HG02973 (cell line): Measurements from ENCODE around the gene ANGPTL2.

Source experiments
- ATAC-seq: cut with Tn5 transposase; IDR thresholded peaks from one replicate; pipeline ENCODE4 v1.9.1; 2021; ENCODE audit warnings: moderate library complexity; ENCODE audit not compliant: unreplicated experiment

Gene ANGPTL2

GRCh38 chr9:127053960-127054359 is 68.5 kb downstream of the ANGPTL2 start:
- ATAC-seq: no peak

- no peak for ATAC-seq
These were observed 69.2 kb downstream of the ANGPTL2 start for GRCh38 chr9:127053057-127053821.

GRCh38 chr9:127051881-127052595 is 70.4 kb downstream of the ANGPTL2 start:
- ATAC-seq: no peak

GRCh38 chr9:127050591-127051001 is 71.8 kb downstream of the ANGPTL2 start:
- no peak for ATAC-seq

GRCh38 chr9:127050152-127050551 is 72.3 kb downstream of the ANGPTL2 start:
- no peak for ATAC-seq

- ATAC-seq: no peak
These were observed 72.9 kb downstream of the ANGPTL2 start for GRCh38 chr9:127049581-127049980.

GRCh38 chr9:127049044-127049443 is 73.4 kb downstream of the ANGPTL2 start:
- ATAC-seq: no peak

GRCh38 chr9:127047971-127048370 is 74.5 kb downstream of the ANGPTL2 start:
- no peak for ATAC-seq

GRCh38 chr9:127045148-127045547 is 77.3 kb downstream of the ANGPTL2 start:
- ATAC-seq: no peak

GRCh38 chr9:127039492-127039891 is 82.9 kb downstream of the ANGPTL2 start:
- ATAC-seq: no peak

- ATAC-seq: no peak
These were observed 83.9 kb downstream of the ANGPTL2 start for GRCh38 chr9:127038531-127038930.
